KBM-7 (cell line): ENCODE data around the gene PIGU.
A peak's percentile ranks its signal among the peaks of the same experiment; 100 is the strongest.
"Not testable (repeated sequence)": the region's sequence is repeated elsewhere in the genome, so short reads cannot be mapped to it uniquely, and the experiment has no call there.

Source experiments
- DNase-seq: peaks from one replicate; pipeline ENCODE4 v3.0.0-alpha.2; 2015
- in situ Hi-C: fragments of 300-500 bp; cut with MboI; formaldehyde crosslinking; loops from 2 replicates; pipeline ENCODE4 v1.14.3; 2020; ENCODE audit warnings: low sequenced_read_pairs, low pct_unique_long_range_greater_than_20kb, mixed read lengths

PIGU gene

DNA sequence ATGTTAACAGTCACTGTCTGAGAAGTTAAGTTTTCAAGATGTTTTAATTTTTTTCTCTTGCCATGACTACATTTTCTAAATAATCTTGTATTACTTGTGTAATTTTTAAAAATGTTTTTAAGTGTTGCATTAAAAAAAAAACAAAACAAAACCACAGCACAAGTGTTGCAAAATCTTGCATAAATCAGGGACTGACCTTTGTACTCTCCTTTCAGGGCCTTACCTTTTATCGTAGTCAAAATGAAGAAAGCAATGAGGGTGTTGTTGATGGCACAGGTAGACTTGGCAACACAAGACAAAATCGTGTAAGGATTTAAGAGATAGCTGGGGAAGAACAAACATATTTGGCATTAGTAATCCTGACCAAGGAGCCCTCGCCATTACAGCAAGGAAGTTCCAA, 42.5 kb downstream of the PIGU start:
- in situ Hi-C loops, result no loop called here
- DNase-seq, result no peak

DNA sequence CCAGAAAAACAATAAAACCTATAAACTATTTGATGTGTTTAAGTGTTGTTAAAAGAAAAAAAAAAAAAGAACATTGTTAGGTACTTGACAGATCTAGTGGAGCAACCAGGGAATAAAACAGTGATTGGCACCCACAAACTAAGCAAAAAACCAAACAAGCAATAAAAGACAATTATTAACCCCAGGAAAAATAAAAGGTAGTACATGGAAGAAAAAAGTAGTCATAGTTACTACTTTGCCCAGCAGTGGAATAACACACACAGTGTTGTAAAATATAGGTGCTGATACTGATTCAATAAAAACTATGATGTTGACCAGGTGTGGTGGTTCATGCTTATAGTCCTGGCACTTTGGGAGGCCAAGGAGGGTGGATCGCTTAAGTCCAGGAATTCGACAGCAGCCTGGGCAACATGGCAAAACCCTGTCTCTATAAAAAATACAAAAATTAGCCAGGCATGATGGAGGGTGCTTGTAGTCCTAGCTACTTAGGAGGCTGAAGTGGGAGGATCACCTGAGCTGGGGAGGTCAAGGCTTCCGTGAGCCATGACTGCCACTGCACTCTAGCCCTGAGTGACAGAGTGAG, 43.9 kb downstream of the PIGU start:
- in situ Hi-C loops, result no loop called here
- no peak for DNase-seq

DNA sequence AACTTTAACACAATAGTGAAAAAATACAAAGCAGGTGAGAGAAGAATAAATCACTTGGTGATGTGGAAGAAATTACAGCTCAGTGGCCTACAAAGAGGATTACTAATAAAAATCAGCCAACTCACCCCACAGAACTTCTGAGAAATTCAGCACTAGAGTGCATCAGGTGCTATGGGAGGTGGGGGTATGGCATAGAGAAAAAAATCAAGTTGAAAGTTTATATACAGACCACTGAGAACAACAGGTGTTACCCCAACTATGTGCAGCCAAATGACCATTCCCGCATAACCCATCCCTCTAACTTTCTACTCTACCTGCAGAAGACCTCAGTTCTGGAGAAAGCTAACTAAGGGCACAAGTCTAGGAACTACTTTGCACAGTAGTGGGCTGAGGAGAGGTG, 47.0 kb downstream of the PIGU start:
- in situ Hi-C loops, result no loop called here
- DNase-seq, result no peak

- DNase-seq, result no peak
- in situ Hi-C loops, result no loop called here
Measured at GRCh38 chr20:34629342-34629741, 47.5 kb downstream of the PIGU start.

- in situ Hi-C loops, result no loop called here
Measured at GRCh38 chr20:34628026-34628425, 48.9 kb downstream of the PIGU start.

GRCh38 chr20:34627458-34627857, 49.4 kb downstream of the PIGU start:
- no peak for DNase-seq
- in situ Hi-C loops, result no loop called here

More at GRCh38 chr20:34628026-34628425, 48.9 kb downstream of the PIGU start:
- DNase-seq, result no peak

GRCh38 chr20:34626992-34627391, 49.9 kb downstream of the PIGU start:
- in situ Hi-C loops, result no loop called here
- DNase-seq, result no peak

DNA sequence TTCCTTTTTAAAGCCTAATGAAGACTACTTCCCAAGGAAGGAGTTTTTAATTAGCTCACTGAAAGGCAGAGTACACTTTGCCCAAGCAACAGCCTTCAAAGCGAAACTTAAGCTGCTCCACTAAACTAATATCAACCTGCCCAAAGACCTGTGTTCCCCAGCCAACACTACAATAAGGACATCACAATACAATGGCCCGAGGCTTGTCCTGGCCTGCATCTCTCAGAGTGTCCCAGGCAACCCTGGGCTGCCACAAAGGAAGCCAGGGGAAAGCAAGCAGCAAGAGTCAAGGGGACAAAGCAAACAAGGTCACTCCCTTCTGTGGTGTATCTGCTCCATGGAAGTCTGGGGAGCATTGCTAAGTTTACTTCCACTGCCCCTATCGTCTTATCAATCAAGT, 52.3 kb downstream of the PIGU start:
- DNase-seq, result no peak
- in situ Hi-C loops, result no loop called here

- no peak for DNase-seq
- in situ Hi-C loops, result no loop called here
Measured at GRCh38 chr20:34622821-34623451, 54.0 kb downstream of the PIGU start.

GRCh38 chr20:34621383-34622367, 55.2 kb downstream of the PIGU start:
- DNase-seq, result no peak
- in situ Hi-C loops, result no loop called here

DNA sequence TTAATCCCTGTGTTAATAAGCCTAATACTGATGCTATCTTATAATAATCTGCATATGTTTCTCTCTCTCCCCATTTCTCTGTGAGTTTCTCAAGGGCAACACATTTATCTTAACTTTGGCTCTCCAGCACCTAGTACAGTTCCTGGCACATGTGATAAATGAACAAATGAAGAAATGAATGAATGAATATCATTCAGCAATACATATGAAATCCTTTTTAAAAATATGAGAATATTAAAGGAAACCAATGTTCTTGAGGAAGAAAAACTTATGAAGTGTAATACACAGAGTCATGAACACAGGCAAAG, 55.9 kb downstream of the PIGU start:
- DNase-seq, result no peak
- in situ Hi-C loops, result no loop called here

GRCh38 chr20:34618676-34619075, 58.2 kb downstream of the PIGU start:
- in situ Hi-C loops, result no loop called here
- peak; percentile 83 for DNase-seq

DNA sequence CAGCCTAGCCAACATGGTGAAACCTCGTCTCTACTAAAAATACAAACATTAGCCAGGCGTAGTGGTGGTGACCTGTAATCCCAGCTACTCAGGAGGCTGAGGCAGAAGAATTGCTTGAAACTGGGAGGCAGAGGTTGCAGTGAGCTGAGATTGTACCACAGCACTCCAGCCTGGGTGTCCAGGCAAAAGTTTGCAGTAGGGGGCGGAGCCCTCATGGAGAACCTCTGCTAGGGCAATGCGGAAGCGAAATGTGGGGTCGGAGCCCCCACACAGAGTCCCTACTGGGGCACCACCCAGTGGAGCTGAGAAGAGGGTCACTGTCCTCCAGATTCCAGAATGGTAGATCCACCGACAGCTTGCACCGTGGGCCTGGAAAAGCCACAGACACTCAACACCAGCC, 60.0 kb downstream of the PIGU start:
- in situ Hi-C loops, DNase-seq: not testable (repeated sequence)

- no peak for DNase-seq
- in situ Hi-C loops, result no loop called here
Measured at GRCh38 chr20:34615477-34615876, 61.4 kb downstream of the PIGU start.

DNA sequence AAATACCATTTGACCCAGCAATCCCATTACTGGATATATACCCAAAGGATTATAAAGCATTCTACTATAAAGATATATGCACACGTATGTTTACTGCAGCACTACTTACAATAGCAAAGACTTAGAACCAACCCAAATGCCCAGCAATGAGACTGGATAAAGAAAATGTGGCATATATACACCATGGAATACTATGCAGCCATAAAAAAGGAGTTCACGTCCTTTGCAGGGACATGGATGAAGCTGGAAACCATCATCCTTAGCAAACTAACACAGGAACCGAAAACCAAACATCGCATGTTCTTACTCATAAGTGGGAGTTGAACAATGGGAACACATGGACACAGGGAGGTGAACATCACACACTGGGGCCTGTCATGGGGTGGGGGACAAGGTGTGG, 64.9 kb downstream of the PIGU start:
- in situ Hi-C loops, DNase-seq: not testable (repeated sequence)

DNA sequence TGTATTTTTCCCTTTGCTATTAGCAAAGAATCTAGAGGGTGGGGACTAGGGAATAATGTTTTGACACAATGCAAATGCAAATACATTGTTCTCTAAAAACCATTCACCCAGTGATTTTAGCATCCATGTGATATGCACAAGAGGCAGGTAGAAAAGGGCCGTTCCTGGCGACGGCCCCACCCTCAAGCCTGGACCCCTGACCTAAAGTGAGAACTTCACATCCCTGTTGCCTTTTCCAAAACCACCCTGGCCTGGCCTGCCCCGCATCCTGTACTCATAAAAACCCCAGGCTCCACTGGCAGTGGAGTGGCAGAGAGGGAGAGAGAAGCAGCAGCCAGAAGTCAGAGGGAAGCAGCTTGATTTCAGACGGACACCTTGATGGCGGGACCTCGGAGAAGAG, 69.8 kb downstream of the PIGU start:
- in situ Hi-C loops, result no loop called here
- no peak for DNase-seq

DNA sequence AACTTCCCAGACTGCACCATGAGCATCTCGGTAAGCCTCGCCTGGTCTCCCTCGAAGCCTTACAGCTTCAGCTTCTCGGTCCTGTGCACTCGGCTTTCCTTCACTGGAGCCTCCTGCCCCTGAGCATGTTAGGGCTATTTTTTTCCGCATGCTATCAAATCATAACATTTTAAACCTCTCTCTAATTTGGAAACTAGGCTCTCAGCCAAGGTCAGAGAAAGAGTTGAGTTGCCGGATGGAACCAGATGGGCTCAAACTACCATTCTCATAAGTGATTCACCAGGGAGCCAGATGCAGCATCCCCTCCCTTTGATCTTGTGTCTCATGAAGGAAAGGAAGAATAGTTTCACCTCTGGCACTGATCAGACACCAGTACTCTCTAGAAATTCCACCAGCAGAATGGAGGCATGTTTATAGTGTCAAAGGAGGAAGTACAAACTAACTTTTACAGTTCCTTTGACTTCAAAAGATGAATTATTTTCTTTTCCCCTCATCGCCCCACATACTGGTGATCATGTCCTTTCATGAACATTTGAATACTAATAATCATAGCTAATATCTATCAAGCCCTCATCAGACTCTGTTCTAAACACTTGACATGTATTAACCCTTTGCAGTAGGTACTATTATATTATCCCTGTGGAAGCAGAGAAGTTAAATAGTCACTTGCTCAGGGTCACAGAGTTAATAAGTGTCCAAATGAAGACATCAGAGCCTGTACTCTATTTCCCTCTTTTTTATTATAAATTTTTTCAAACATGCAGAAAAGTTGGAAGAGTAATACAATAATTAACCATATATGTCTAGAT, 71.7 kb downstream of the PIGU start:
- DNase-seq, result no peak

DNA sequence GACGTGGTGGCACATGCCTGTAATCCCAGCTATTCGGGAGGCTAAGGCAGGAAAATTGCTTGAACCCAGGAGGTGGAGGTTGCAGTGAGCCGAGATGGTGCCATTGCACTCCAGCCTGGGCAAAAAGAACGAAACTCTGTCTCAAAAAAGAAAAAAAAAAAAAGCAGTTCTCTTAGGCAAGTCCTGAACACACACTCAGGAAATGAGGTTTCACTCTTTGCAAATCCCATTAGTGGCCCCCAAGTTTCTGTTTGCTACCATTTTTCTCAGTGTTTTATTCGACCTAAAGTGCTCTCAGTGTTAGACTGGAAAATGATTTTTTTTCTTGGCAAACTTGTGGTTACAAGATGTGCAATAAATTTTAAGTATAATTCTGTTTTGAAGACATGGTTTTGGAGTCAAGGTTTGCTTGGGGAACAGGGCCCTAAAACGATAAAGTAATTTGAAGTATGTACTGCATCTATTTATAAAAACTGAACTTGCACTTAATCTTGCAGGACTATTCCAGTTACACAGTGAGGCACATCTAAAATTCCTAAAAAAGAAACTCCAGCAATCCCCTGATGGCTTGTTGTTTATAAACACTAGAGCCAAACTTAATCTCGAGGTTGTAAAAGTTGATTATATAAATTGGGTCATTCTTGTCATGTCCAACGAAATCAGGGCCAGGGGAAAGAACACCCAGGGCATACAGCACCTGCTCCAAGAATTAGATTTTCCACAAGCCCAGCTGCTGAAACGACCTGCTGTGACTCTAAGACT, 75.8 kb downstream of the PIGU start:
- DNase-seq, result no peak
- in situ Hi-C loops, result no loop called here

More for the DNA sequence above, 71.7 kb downstream of the PIGU start:
- in situ Hi-C loops, result no loop called here
